Measurements from ENCODE around the gene NOTCH4. TPM values are rescaled to one million over a fixed set of nuclear protein-coding genes. Genes with fewer than 3 reads are reported as not detected.

The NOTCH4 gene
- total and polyA plus RNA-seq, 9 of the 15 experiments (the other 6 are each of a cell fraction or from before 2014, with no cell fraction given) = 0.24 to 4.3 (median 1.7) TPM

DNA sequence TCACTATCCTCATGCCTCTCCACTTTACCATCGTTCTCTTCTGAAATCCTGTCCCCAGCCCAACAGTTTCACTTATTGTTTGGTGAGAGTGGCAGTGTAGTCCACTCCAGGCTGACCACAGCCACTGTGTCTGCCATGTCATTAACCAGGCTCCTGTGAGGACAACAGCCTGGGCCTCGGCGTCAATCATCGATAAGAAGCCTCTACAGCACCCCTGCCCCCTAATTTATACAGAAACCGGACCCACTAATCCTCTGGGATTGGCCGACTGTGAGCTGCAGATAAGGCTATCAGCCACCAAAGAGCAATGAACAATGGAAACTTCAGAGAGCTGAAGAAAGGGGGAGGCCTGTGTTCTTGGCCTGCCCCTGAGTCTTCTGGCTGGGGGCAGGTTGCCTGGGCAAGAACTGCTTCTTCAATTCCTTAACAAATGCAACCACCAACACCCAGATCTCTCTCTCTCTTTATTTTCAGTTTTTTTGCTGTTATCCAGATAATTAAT lies 56.1 kb downstream of the NOTCH4 start (continued):
- TF ChIP-seq MTA1 (IDR thresholded peaks at IDR 0.05; ENCODE audit: borderline replicate concordance) = peak; percentile 87
- TF ChIP-seq ARNT (IDR thresholded peaks at IDR 0.05) = peak; percentile 91 to 94; a peak in 3 of 4 replicates
- TF ChIP-seq ZFPM2 (CRISPR knock-in tag; IDR thresholded peaks at IDR 0.05) = no peak
- peak; percentile 16 to 24; a peak in 2 of 4 replicates for TF ChIP-seq RAD21 (CRISPR knock-in tag; conservative IDR thresholded peaks at IDR 0.05 in 1 of 2, IDR thresholded peaks at IDR 0.05 in 1 of 2)
- no peak for TF ChIP-seq ZNF584 (CRISPR knock-in tag; IDR thresholded peaks at IDR 0.05; ENCODE audit: low read depth)
- TF ChIP-seq NCOR1 (IDR thresholded peaks at IDR 0.05) = peak; percentile 97
- TF ChIP-seq RBFOX2 (IDR thresholded peaks at IDR 0.05; ENCODE audit: low read depth, low read length) = no peak
- no peak for TF ChIP-seq ZNF232 (CRISPR knock-in tag; IDR thresholded peaks at IDR 0.05)
- TF ChIP-seq RBM17 (IDR thresholded peaks at IDR 0.05; ENCODE audit: borderline replicate concordance, low read depth, low read length) = no peak
- TF ChIP-seq EP400 (IDR thresholded peaks at IDR 0.05) = peak; percentile 51; the same call in 1 of the 2 replicates
- TF ChIP-seq RFX5 (IDR thresholded peaks at IDR 0.05; ENCODE audit: low read depth, low read length) = no peak
- peak; percentile 68 for TF ChIP-seq NEUROD1 (IDR thresholded peaks at IDR 0.05; ENCODE audit: borderline replicate concordance, low read depth, low read length, partially characterized antibody)
- 0 out of 2 replicates have a peak, but pooled peaks have one; percentile 46 for TF ChIP-seq BRD4 (IDR thresholded peaks at IDR 0.05)
- TF ChIP-seq THRAP3 (IDR thresholded peaks at IDR 0.05; ENCODE audit: borderline replicate concordance) = no peak
- TF ChIP-seq ZNF830 (CRISPR knock-in tag; IDR thresholded peaks at IDR 0.05) = no peak
- TF ChIP-seq ZNF766 (CRISPR knock-in tag; conservative IDR thresholded peaks at IDR 0.05) = peak; percentile 95
- TF ChIP-seq ZFP36 (IDR thresholded peaks at IDR 0.05; ENCODE audit: low read depth, low read length, partially characterized antibody) = peak; percentile 30
- no peak for TF ChIP-seq ZNF57 (CRISPR knock-in tag; IDR thresholded peaks at IDR 0.05)
- no peak for TF ChIP-seq ZNF431 (CRISPR knock-in tag; IDR thresholded peaks at IDR 0.05)
- TF ChIP-seq RBM15 (IDR thresholded peaks at IDR 0.05; ENCODE audit: insufficient read depth, low read length) = no peak
- TF ChIP-seq ZNF395 (CRISPR knock-in tag; IDR thresholded peaks at IDR 0.05) = peak; percentile 89
- TF ChIP-seq RFX7 (CRISPR knock-in tag; IDR thresholded peaks at IDR 0.05) = no peak
- TF ChIP-seq HNRNPH1 (optimal IDR thresholded peaks at IDR 0.05; ENCODE audit: low read depth, low read length) = no peak
- no peak for TF ChIP-seq CCAR2 (IDR thresholded peaks at IDR 0.05; ENCODE audit: low read depth, low read length)
- TF ChIP-seq CEBPG (CRISPR knock-in tag; IDR thresholded peaks at IDR 0.05) = no peak
- TF ChIP-seq CEBPG (tag; conservative IDR thresholded peaks at IDR 0.05 in 1 of 2, IDR thresholded peaks at IDR 0.05 in 1 of 2) = no peak
- TF ChIP-seq PML (IDR thresholded peaks at IDR 0.05; ENCODE audit: low read length) = peak; percentile 83
- TF ChIP-seq CBX1 (IDR thresholded peaks at IDR 0.05; ENCODE audit: low read depth) = no peak
- no peak for TF ChIP-seq PCBP1 (IDR thresholded peaks at IDR 0.05; ENCODE audit: low read depth, low read length, poor library complexity, severe bottlenecking)
- TF ChIP-seq, protein P1, sequence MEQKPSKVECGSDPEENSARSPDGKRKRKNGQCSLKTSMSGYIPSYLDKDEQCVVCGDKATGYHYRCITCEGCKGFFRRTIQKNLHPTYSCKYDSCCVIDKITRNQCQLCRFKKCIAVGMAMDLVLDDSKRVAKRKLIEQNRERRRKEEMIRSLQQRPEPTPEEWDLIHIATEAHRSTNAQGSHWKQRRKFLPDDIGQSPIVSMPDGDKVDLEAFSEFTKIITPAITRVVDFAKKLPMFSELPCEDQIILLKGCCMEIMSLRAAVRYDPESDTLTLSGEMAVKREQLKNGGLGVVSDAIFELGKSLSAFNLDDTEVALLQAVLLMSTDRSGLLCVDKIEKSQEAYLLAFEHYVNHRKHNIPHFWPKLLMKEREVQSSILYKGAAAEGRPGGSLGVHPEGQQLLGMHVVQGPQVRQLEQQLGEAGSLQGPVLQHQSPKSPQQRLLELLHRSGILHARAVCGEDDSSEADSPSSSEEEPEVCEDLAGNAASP (IDR thresholded peaks at IDR 0.05) = no peak

Data from K562 (cell line).